ENCODE data around the gene RXRB. TPM values are rescaled to one million over a fixed set of nuclear protein-coding genes. Genes with fewer than 3 reads are reported as not detected.

The RXRB gene
- total RNA-seq (2021; fragmentation: NEBNext Ultra II Directional; extraction: Animal tissue kit (Norgen Biotek cat#: 25700)) (17.8 and 18.1 TPM in 2 replicates), polyA plus RNA-seq (2011; rRNA removed) (13.0 and 13.9 TPM in 2 replicates), polyA minus RNA-seq (2011; rRNA and poly(A)+ RNA removed) (21.1 and 23.4 TPM in 2 replicates)
- polyA plus RNA-seq (2011; cell fraction: cytosol; rRNA removed), result 16.9 TPM
- polyA plus RNA-seq (2011; cell fraction: nucleus; rRNA removed), result 66.2 TPM
- 19.8 to 22.9 TPM (median 20.3 TPM) in 4 replicates for polyA plus RNA-seq (2012, experiment 1 of 2)
- 16.5 TPM for polyA plus RNA-seq (2012, experiment 2 of 2)
- polyA plus RNA-seq (2013, experiment 1 of 2), result 10.0 TPM
- 8.4 TPM for polyA plus RNA-seq (2013, experiment 2 of 2)
- polyA minus RNA-seq (2011; cell fraction: cytosol; rRNA and poly(A)+ RNA removed), result 12.0 TPM
- polyA minus RNA-seq (2011; cell fraction: nucleus; rRNA and poly(A)+ RNA removed), result 18.4 TPM
- long read RNA-seq, experiment 1, partial matches to known transcripts, result 11 of 13 reads
- long read RNA-seq, experiment 1, other reads (novel, unspliced or antisense), result 2 of 13 reads
- long read RNA-seq, experiment 2, partial matches to known transcripts, result 0 of 7 reads
- long read RNA-seq, experiment 2, other reads (novel, unspliced or antisense), result 6 of 7 reads

GRCh38 chr6:33200219-33201146, at the start of gene RXRB, which contains the start of gene SLC39A7:
RXRB (minus strand) TSS chr6:33200665; CDS start chr6:33200476, 189 bp downstream.
SLC39A7 (plus strand) TSS chr6:33200867; CDS start chr6:33201246, 379 bp downstream.
- Histone ChIP-seq H2BK120ac (replicated peaks; ENCODE audit: low read depth, low read length) (no peak within 1 kb of the TSS), H3K9ac (replicated peaks in 1 of 4; ENCODE audit: extremely low read depth in 1 of 4, low read depth in 3 of 4, low read length in 3 of 4) (peak within 1 kb of the TSS; percentile 88 to 97 (median 94)), H3K79me1 (ENCODE audit: low read depth, low read length) (peaks cover 16% of the 10 kb centered on the region), H3K14ac (ENCODE audit: insufficient read length) (no peak within 1 kb of the TSS), H3K56ac (replicated peaks; ENCODE audit: insufficient read length, low read depth, low read length) (peak within 1 kb of the TSS; percentile 85), H3K27me3 (replicated peaks in 1 of 4; ENCODE audit: control insufficient read depth in 3 of 4, extremely low read depth in 1 of 4, insufficient read depth in 3 of 4, low read length in 3 of 4) (peaks cover 0 to 5% (median 1%) of the 10 kb centered on the region in 4 experiments; a peak in 5 of 7 replicates), H3K36me3 (ENCODE audit: control insufficient read depth in 2 of 4, insufficient read depth in 4 of 4, low read length in 3 of 4) (peaks cover 7 to 26% (median 16%) of the 10 kb centered on the region in 4 experiments), H3K79me2 (ENCODE audit: control insufficient read depth in 1 of 2, insufficient read depth in 2 of 2, low read length in 2 of 2) (peaks cover 3 to 22% of the 10 kb centered on the region in 2 experiments; a peak in 3 of 4 replicates), H3K18ac (ENCODE audit: extremely low read depth, low read length) (peak within 1 kb of the TSS; percentile 95), H2AK5ac (ENCODE audit: low read depth, low read length) (peak within 1 kb of the TSS; percentile 97), H4K5ac (ENCODE audit: insufficient read length, low read depth, low read length) (peak within 1 kb of the TSS; percentile 87), H2BK12ac (ENCODE audit: low read depth, low read length) (peak within 1 kb of the TSS; percentile 71), H3K9me3 (ENCODE audit: insufficient read depth in 2 of 2, low read depth in 1 of 2, low read length in 1 of 2) (no peaks in the 10 kb centered on the region), H2BK15ac (ENCODE audit: low read length) (no peak within 1 kb of the TSS), H2BK20ac (ENCODE audit: low read length) (0 out of 2 replicates have a peak within 1 kb of the TSS, but pooled peaks have one; percentile 77), H4K8ac (ENCODE audit: extremely low read depth, insufficient read depth, low read length) (peak within 1 kb of the TSS; percentile 98), H3K23me2 (ENCODE audit: low read depth, low read length) (peaks cover 20% of the 10 kb centered on the region), H3K4me1 (replicated peaks in 1 of 4; ENCODE audit: control insufficient read depth in 3 of 4, insufficient read depth in 4 of 4, low read length in 3 of 4) (peaks cover 9 to 32% (median 13%) of the 10 kb centered on the region in 4 experiments), H2AFZ (ENCODE audit: low read length) (peak within 1 kb of the TSS; percentile 91), H3K27ac (ENCODE audit: low read depth, low read length) (peak within 1 kb of the TSS; percentile 93), H3K4me2 (ENCODE audit: insufficient read depth in 1 of 2, low read depth in 2 of 2, low read length in 2 of 2) (peak within 1 kb of the TSS; percentile 96 to 99), H4K91ac (replicated peaks; ENCODE audit: insufficient read length, low read length) (peak within 1 kb of the TSS; percentile 72), H2BK5ac (ENCODE audit: low read depth, low read length) (peak within 1 kb of the TSS; percentile 96), H3K4me3 (ENCODE audit: extremely low read depth in 1 of 4, insufficient read depth in 2 of 4, low read depth in 3 of 4, low read length in 4 of 4) (peak within 1 kb of the TSS; percentile 87 to 89 (median 88)), H3K23ac (ENCODE audit: insufficient read length) (no peak within 1 kb of the TSS), H4K20me1 (replicated peaks in 1 of 2; ENCODE audit: control insufficient read depth in 1 of 2, insufficient read depth in 2 of 2, low read length in 2 of 2) (peaks cover 5 to 23% of the 10 kb centered on the region in 2 experiments), H3K4ac (replicated peaks; ENCODE audit: insufficient read length, low read depth, low read length) (peak within 1 kb of the TSS; percentile 59)
- DNase-seq (ENCODE audit: low read depth in 1 of 2, low spot score in 2 of 2) (peak; percentile 95 to 98), FAIRE-seq (no peak)
- ChIA-PET CTCF (ENCODE audit: partially characterized antibody) (interaction anchor here (0.6 kb wide), 1 partner anchor 76 kb away, joined by 3 read pairs; no protein-coding TSS in a partner anchor), POLR2A (ENCODE audit: partially characterized antibody) (interaction anchor here (0.7 to 1.7 kb wide), 7 partner anchors 9 to 229 kb away, joined by 3 to 7 read pairs (median 4); partner anchors contain the start of genes B3GALT4, RPS18 and VPS52)
- 0% methylated on average over 54 of the region's 68 CpGs; no CpG with 5 or more reads in 1 of the 2 experiments for WGBS, 2 experiments (ENCODE audit: extremely low coverage in 1 of 2, insufficient coverage in 1 of 2, insufficient read length in 1 of 2, insufficient replicate concordance in 2 of 2, low coverage in 1 of 2, low lambda C conversion rate in 2 of 2, missing lambda C conversion rate in 1 of 2)
- TF ChIP-seq TAF1 (IDR thresholded peaks at IDR 0.05; ENCODE audit: low read depth, low read length) (peak; percentile 84), RXRA (IDR thresholded peaks at IDR 0.05; ENCODE audit: insufficient read depth, low read depth, low read length) (no peak), NANOG (IDR thresholded peaks at IDR 0.05; ENCODE audit: insufficient read depth, low read depth, low read length, poor library complexity, severe bottlenecking) (peak; percentile 4), JUN (IDR thresholded peaks at IDR 0.05; ENCODE audit: low read depth, low read length) (no peak), TCF12 (IDR thresholded peaks at IDR 0.05; ENCODE audit: low read depth, low read length) (no peak), RBBP5 (IDR thresholded peaks at IDR 0.05; ENCODE audit: borderline replicate concordance, low read depth, low read length) (peak; percentile 94), MAX (IDR thresholded peaks at IDR 0.05) (peak; percentile 26), POU5F1 (IDR thresholded peaks at IDR 0.05; ENCODE audit: low read depth, low read length) (no peak)

Data from H1 (cell line).